Left colon (tissue), 2 donors: ENCODE data around the gene CEACAM1. TPM values are rescaled to one million over a fixed set of nuclear protein-coding genes. Genes with fewer than 3 reads are reported as not detected.
"Not testable (repeated sequence)": the region's sequence is repeated elsewhere in the genome, so short reads cannot be mapped to it uniquely, and the experiment has no call there.

Experiments
- ATAC-seq: fragments of 200-7000 bp; cut with Tn5 transposase; one replicate; pipeline ENCODE4 v1.9.1; 2020; ENCODE audit warnings: mild to moderate bottlenecking, moderate library complexity
- DNase-seq, 2 donors: peaks; one replicate each; pipeline ENCODE4 v3.0.0-alpha.2; 2020
- intact Hi-C, 2 donors: fragments of 100-400 bp; cut with DNase I in 1 of 2; cut with micrococcal nuclease in 1 of 2; formaldehyde crosslinking; loops; one replicate each; pipeline versions ENCODE4 v1.11.2 to v1.14.0; 2022; cut with DNase I, micrococcal nuclease
- total RNA-seq, 2 donors: library from RNA; stranded (reverse); fragmentation: NEBNext Ultra II Directional; extraction: Animal tissue kit (Norgen Biotek cat#: 25700); gene quantifications; one replicate each; pipeline ENCODE4 v1.2.1, GENCODE V29; 2021
- donor health status: DM: no; HTN: no; CAD: no.
- donor health status: DM: yes; HTN: yes; CAD: no.

The CEACAM1 gene
- total RNA-seq, 2 donors from 2014 or later, result 627 to 1,309 TPM

- DNase-seq, result no peak
- intact Hi-C loops, result no loop called here
- ATAC-seq, result no peak
Observed at GRCh38 chr19:42552086-42553065, 24.1 kb upstream of the CEACAM1 start.

- DNase-seq, intact Hi-C loops, ATAC-seq: not testable (repeated sequence)
Observed at GRCh38 chr19:42550521-42550920, 22.2 kb upstream of the CEACAM1 start.

GRCh38 chr19:42549067-42549466 is 20.8 kb upstream of the CEACAM1 start:
- DNase-seq, intact Hi-C loops, ATAC-seq: not testable (repeated sequence)

GRCh38 chr19:42548552-42548951 is 20.3 kb upstream of the CEACAM1 start:
- intact Hi-C loops, result no loop called here
- DNase-seq (no peak), ATAC-seq (no peak)

GRCh38 chr19:42547929-42548328 is 19.6 kb upstream of the CEACAM1 start:
- DNase-seq, result no peak
- ATAC-seq, result peak; percentile 26
- intact Hi-C loops, result no loop called here

GRCh38 chr19:42546831-42547500 is 18.7 kb upstream of the CEACAM1 start:
- intact Hi-C loops, result no loop called here
- DNase-seq (no peak), ATAC-seq (no peak)

- DNase-seq (no peak), ATAC-seq (peak; percentile 60)
- intact Hi-C loops, result no loop called here
Observed at GRCh38 chr19:42544146-42544545, 15.9 kb upstream of the CEACAM1 start.

- DNase-seq, result no peak
- no peak for ATAC-seq
- intact Hi-C loops, result no loop called here
Observed at GRCh38 chr19:42542791-42543190, 14.5 kb upstream of the CEACAM1 start.

GRCh38 chr19:42540071-42540553 is 11.8 kb upstream of the CEACAM1 start:
- DNase-seq, result no peak
- no peak for ATAC-seq

GRCh38 chr19:42538841-42539709 is 10.8 kb upstream of the CEACAM1 start:
- intact Hi-C loops, result no loop called here
- no peak for DNase-seq
- no peak for ATAC-seq

More at GRCh38 chr19:42540071-42540553, 11.8 kb upstream of the CEACAM1 start:
- intact Hi-C loops, result no loop called here

GRCh38 chr19:42535276-42535675 is 7.0 kb upstream of the CEACAM1 start:
- DNase-seq, ATAC-seq, intact Hi-C loops: not testable (repeated sequence)

- no peak for DNase-seq
- intact Hi-C loops, result no loop called here
Observed at GRCh38 chr19:42534391-42534790, 6.1 kb upstream of the CEACAM1 start.

GRCh38 chr19:42532891-42533290 is 4.6 kb upstream of the CEACAM1 start:
- intact Hi-C loops, result no loop called here
- no peak for ATAC-seq

More at GRCh38 chr19:42534391-42534790, 6.1 kb upstream of the CEACAM1 start:
- ATAC-seq, result no peak

GRCh38 chr19:42531313-42531712 is 3.0 kb upstream of the CEACAM1 start:
- ATAC-seq (no peak), DNase-seq (no peak)
- intact Hi-C loops, result no loop called here

More at GRCh38 chr19:42532891-42533290, 4.6 kb upstream of the CEACAM1 start:
- no peak for DNase-seq

- intact Hi-C loops, result loop anchor here (2.0 to 5.0 kb wide), 2 partner anchors 75 to 77 kb away; no protein-coding TSS in a partner anchor
- DNase-seq (peak; percentile 57 to 81), ATAC-seq (peak; percentile 76)
Observed at GRCh38 chr19:42529248-42529764, 1.0 kb upstream of the CEACAM1 start.

- DNase-seq (no peak), ATAC-seq (peak; percentile 35)
- intact Hi-C loops, result loop anchor here in 1 of 2 donors (5.0 kb wide), 1 partner anchor 73 kb away; no protein-coding TSS in a partner anchor
Observed at GRCh38 chr19:42524943-42525342, 3.3 kb downstream of the CEACAM1 start.

- DNase-seq (no peak), ATAC-seq (no peak)
- intact Hi-C loops, result no loop called here
Observed at GRCh38 chr19:42524250-42524649, 4.0 kb downstream of the CEACAM1 start.

- ATAC-seq, intact Hi-C loops, DNase-seq: not testable (repeated sequence)
Observed at GRCh38 chr19:42522262-42522661, 6.0 kb downstream of the CEACAM1 start.
